ENCODE data around the gene PFKFB3. TPM values are rescaled to one million over a fixed set of nuclear protein-coding genes. Genes with fewer than 3 reads are reported as not detected.
"Not testable (repeated sequence)": the region's sequence is repeated elsewhere in the genome, so short reads cannot be mapped to it uniquely, and the experiment has no call there.

The PFKFB3 gene
- total and polyA plus RNA-seq, 9 of the 15 experiments (the other 6 are each of a cell fraction or from before 2014, with no cell fraction given) = 0.46 to 21.6 (median 7.8) TPM

DNA sequence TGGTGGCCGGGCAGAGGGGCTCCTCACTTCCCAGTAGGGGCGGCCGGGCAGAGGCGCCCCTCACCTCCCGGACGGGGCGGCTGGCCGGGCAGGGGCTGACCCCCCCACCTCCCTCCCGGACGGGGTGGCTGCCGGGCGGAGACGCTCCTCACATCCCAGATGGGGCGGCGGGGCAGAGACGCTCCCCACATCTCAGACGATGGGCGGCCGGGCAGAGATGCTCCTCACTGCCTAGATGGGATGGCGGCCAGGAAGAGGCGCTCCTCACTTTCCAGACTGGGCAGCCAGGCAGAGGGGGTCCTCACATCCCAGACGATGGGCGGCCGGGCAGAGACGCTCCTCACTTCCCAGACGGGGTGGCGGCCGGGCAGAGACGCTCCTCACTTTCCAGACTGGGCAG lies 3.8 kb downstream of the PFKFB3 start:
- Histone ChIP-seq H3K4me1 (replicated peaks in 1 of 2; ENCODE audit: control insufficient read depth in 2 of 2, insufficient read depth in 2 of 2, low read length in 2 of 2) (peaks cover 8 to 30% of the 10 kb centered on the region in 2 experiments), H4K20me1 (replicated peaks; ENCODE audit: control insufficient read depth, insufficient read depth, low read length) (peaks cover 26% of the 10 kb centered on the region)
- POLR2A ChIA-PET; FAIRE-seq; BruUV-seq (replicated peaks); H3K4me3 ChIP-seq; H3K9me1 ChIP-seq (ENCODE audit: control insufficient read depth, insufficient read depth, low read length); ATAC-seq; DNase-seq (ENCODE audit: extremely low read depth in 1 of 4, low spot score in 3 of 4); H3K9ac ChIP-seq (ENCODE audit: insufficient read depth in 1 of 2, low read depth in 2 of 2, low read length in 2 of 2); H2AFZ ChIP-seq (ENCODE audit: low read depth, low read length); H3K27ac ChIP-seq (ENCODE audit: extremely low read depth, low read depth, low read length); H3K4me2 ChIP-seq (ENCODE audit: insufficient read depth, low read length); H3K36me3 ChIP-seq (ENCODE audit: control insufficient read depth, insufficient read depth, low read length); CTCF ChIA-PET (ENCODE audit: low intra/inter-chr PET ratio); in situ Hi-C loops (cut with MboI); intact Hi-C loops (cut with micrococcal nuclease); H3K9me3 ChIP-seq (replicated peaks; ENCODE audit: control insufficient read depth, insufficient read depth, low read depth, low read length); H3K79me2 ChIP-seq (ENCODE audit: control insufficient read depth, insufficient read depth, low read length); H3K27me3 ChIP-seq (ENCODE audit: control insufficient read depth in 2 of 2, insufficient read depth in 2 of 2, low read length in 2 of 2): not testable (repeated sequence)
- WGBS (ENCODE audit: insufficient coverage, low coverage, missing lambda C conversion rate) = 91% methylated on average over 3 of the region's 29 CpGs

DNA sequence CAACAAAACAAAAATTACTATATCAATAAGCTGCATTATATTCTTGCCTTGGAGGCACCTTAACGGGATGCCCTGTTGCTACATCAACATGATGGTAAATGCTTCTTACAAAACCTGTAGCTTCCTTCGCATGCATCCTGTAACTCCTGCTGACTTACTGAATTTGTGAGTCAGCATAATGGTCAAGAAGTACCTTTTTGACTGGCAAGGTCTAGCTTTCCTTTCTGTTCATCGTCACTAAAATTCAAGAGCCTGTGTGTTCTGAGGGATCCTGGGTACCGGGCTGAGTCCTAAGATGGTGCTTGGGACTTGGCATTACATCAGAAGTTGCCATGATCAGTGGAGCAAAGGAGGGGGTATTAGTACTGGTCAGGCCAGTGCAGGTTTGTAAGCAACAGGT lies 4.9 kb downstream of the PFKFB3 start:
- Histone ChIP-seq H3K36me3 (ENCODE audit: control insufficient read depth, insufficient read depth, low read length) (no peaks in the 10 kb centered on the region), H3K4me1 (replicated peaks in 1 of 2; ENCODE audit: control insufficient read depth in 2 of 2, insufficient read depth in 2 of 2, low read length in 2 of 2) (peaks cover 0 to 26% of the 10 kb centered on the region in 2 experiments; a peak in 2 of 5 replicates), H3K79me2 (ENCODE audit: control insufficient read depth, insufficient read depth, low read length) (peaks cover 9% of the 10 kb centered on the region; the same call in 2 of the 3 replicates), H2AFZ (ENCODE audit: low read depth, low read length) (no peak overlapping the region), H3K4me2 (ENCODE audit: insufficient read depth, low read length) (no peak overlapping the region), H3K4me3 (no peak overlapping the region), H3K9ac (ENCODE audit: insufficient read depth in 1 of 2, low read depth in 2 of 2, low read length in 2 of 2) (no peak overlapping the region), H3K9me1 (ENCODE audit: control insufficient read depth, insufficient read depth, low read length) (no peaks in the 10 kb centered on the region), H3K9me3 (replicated peaks; ENCODE audit: control insufficient read depth, insufficient read depth, low read depth, low read length) (no peaks in the 10 kb centered on the region), H3K27me3 (ENCODE audit: control insufficient read depth in 2 of 2, insufficient read depth in 2 of 2, low read length in 2 of 2) (no peaks in the 10 kb centered on the region), H3K27ac (ENCODE audit: extremely low read depth, low read depth, low read length) (no peak overlapping the region), H4K20me1 (replicated peaks; ENCODE audit: control insufficient read depth, insufficient read depth, low read length) (peaks cover 15% of the 10 kb centered on the region)
- DNase-seq (ENCODE audit: extremely low read depth in 1 of 4, low spot score in 3 of 4) (no peak), FAIRE-seq (peak; percentile 37), ATAC-seq (no peak)
- POLR2A ChIA-PET = interaction anchor here (0.7 to 1.3 kb wide), 2 partner anchors 16 to 276 kb away, joined by 3 to 4 read pairs; no protein-coding TSS in a partner anchor
- intact Hi-C loops (cut with micrococcal nuclease) (no loop called here), in situ Hi-C loops (cut with MboI) (no loop called here)
- WGBS (ENCODE audit: insufficient coverage, low coverage, missing lambda C conversion rate) = 80% methylated on average over 4 of the region's 4 CpGs
- TF ChIP-seq ZNF316 (IDR thresholded peaks at IDR 0.05) (peak; percentile 76), MTF1 (CRISPR knock-in tag; IDR thresholded peaks at IDR 0.05; ENCODE audit: borderline replicate concordance) (no peak), YBX1 (IDR thresholded peaks at IDR 0.05) (no peak), PHB2 (IDR thresholded peaks at IDR 0.05; ENCODE audit: low read depth) (no peak), MAFG (tag; conservative IDR thresholded peaks at IDR 0.05) (0 out of 2 replicates have a peak, but pooled peaks have one; percentile 13), C11orf30 (IDR thresholded peaks at IDR 0.05; ENCODE audit: low read depth) (peak; percentile 61)
- TF ChIP-seq, protein P1, sequence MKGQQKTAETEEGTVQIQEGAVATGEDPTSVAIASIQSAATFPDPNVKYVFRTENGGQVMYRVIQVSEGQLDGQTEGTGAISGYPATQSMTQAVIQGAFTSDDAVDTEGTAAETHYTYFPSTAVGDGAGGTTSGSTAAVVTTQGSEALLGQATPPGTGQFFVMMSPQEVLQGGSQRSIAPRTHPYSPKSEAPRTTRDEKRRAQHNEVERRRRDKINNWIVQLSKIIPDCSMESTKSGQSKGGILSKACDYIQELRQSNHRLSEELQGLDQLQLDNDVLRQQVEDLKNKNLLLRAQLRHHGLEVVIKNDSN (CRISPR knock-in tag; IDR thresholded peaks at IDR 0.05) = no peak
- TF ChIP-seq, protein P2, sequence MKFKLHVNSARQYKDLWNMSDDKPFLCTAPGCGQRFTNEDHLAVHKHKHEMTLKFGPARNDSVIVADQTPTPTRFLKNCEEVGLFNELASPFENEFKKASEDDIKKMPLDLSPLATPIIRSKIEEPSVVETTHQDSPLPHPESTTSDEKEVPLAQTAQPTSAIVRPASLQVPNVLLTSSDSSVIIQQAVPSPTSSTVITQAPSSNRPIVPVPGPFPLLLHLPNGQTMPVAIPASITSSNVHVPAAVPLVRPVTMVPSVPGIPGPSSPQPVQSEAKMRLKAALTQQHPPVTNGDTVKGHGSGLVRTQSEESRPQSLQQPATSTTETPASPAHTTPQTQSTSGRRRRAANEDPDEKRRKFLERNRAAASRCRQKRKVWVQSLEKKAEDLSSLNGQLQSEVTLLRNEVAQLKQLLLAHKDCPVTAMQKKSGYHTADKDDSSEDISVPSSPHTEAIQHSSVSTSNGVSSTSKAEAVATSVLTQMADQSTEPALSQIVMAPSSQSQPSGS (CRISPR knock-in tag; IDR thresholded peaks at IDR 0.05) = no peak
- BruUV-seq (replicated peaks) = no TSS peak
- CTCF ChIA-PET (ENCODE audit: low intra/inter-chr PET ratio) = no interaction called here
